ENCODE measurements around the gene CAPN7.
A peak's percentile ranks its signal among the peaks of the same experiment; 100 is the strongest.

Gene CAPN7

GRCh38 chr3:15298504-15298903 is 92.5 kb downstream of the CAPN7 start:
- Histone ChIP-seq H3K27ac (peak overlapping the region; percentile 64), H3K36me3 (peaks cover 53% of the 10 kb centered on the region), H3K4me3 (ENCODE audit: low read depth, low read length) (no peak overlapping the region), H3K9me3 (ENCODE audit: severe bottlenecking) (no peaks in the 10 kb centered on the region), H3K27me3 (ENCODE audit: insufficient read depth, low read depth, severe bottlenecking) (no peaks in the 10 kb centered on the region)
- TF ChIP-seq CTCF (IDR thresholded peaks at IDR 0.05; ENCODE audit: low read depth, low read length): no peak
- no peak for DNase-seq

- Histone ChIP-seq H3K4me3 (ENCODE audit: low read depth, low read length) (no peak overlapping the region), H3K27me3 (ENCODE audit: insufficient read depth, low read depth, severe bottlenecking) (no peaks in the 10 kb centered on the region), H3K27ac (peak overlapping the region; percentile 48), H3K36me3 (peaks cover 56% of the 10 kb centered on the region), H3K9me3 (ENCODE audit: severe bottlenecking) (no peaks in the 10 kb centered on the region)
- TF ChIP-seq CTCF (IDR thresholded peaks at IDR 0.05; ENCODE audit: low read depth, low read length): no peak
- DNase-seq: peak; percentile 66
Observed at GRCh38 chr3:15299036-15299435, 93.0 kb downstream of the CAPN7 start.

- H3K4me3 ChIP-seq (ENCODE audit: low read depth, low read length): no peak overlapping the region
- DNase-seq: no peak
- TF ChIP-seq CTCF (IDR thresholded peaks at IDR 0.05; ENCODE audit: low read depth, low read length): no peak
- peaks cover 56% of the 10 kb centered on the region for H3K36me3 ChIP-seq
- H3K27me3 ChIP-seq (ENCODE audit: insufficient read depth, low read depth, severe bottlenecking): no peaks in the 10 kb centered on the region
- H3K27ac ChIP-seq: peak overlapping the region; percentile 10; the same call in 1 of the 2 replicates
- H3K9me3 ChIP-seq (ENCODE audit: severe bottlenecking): no peaks in the 10 kb centered on the region
Observed at GRCh38 chr3:15300323-15301078, 94.5 kb downstream of the CAPN7 start.

- Histone ChIP-seq H3K9me3 (ENCODE audit: severe bottlenecking) (no peaks in the 10 kb centered on the region), H3K27ac (no peak overlapping the region), H3K36me3 (peaks cover 56% of the 10 kb centered on the region), H3K4me3 (ENCODE audit: low read depth, low read length) (no peak overlapping the region), H3K27me3 (ENCODE audit: insufficient read depth, low read depth, severe bottlenecking) (no peaks in the 10 kb centered on the region)
- no peak for TF ChIP-seq CTCF (IDR thresholded peaks at IDR 0.05; ENCODE audit: low read depth, low read length)
- DNase-seq: no peak
Observed at GRCh38 chr3:15301761-15302160, 95.7 kb downstream of the CAPN7 start.

Measured in WERI-Rb-1 (cell line).